ENCODE measurements around the gene TLR10. TPM values are rescaled to one million over a fixed set of nuclear protein-coding genes. Genes with fewer than 3 reads are reported as not detected.
"Not testable (repeated sequence)": the region's sequence is repeated elsewhere in the genome, so short reads cannot be mapped to it uniquely, and the experiment has no call there.

Gene TLR10
- total RNA-seq, 1 donor from 2014 or later, result not detected

GRCh38 chr4:38774181-38774955, 8.4 kb downstream of the TLR10 start:
- ATAC-seq (ENCODE audit: poor library complexity), result no peak
- intact Hi-C loops (cut with DNase I), result no loop called here
- DNase-seq, result no peak

GRCh38 chr4:38770281-38770680, 12.5 kb downstream of the TLR10 start:
- ATAC-seq (ENCODE audit: poor library complexity); intact Hi-C loops (cut with DNase I): not testable (repeated sequence)

GRCh38 chr4:38769857-38770256, 12.9 kb downstream of the TLR10 start:
- DNase-seq, result no peak
- intact Hi-C loops (cut with DNase I), result no loop called here
- no peak for ATAC-seq (ENCODE audit: poor library complexity)

More at GRCh38 chr4:38770281-38770680, 12.5 kb downstream of the TLR10 start:
- DNase-seq, result not testable (repeated sequence)

DNA sequence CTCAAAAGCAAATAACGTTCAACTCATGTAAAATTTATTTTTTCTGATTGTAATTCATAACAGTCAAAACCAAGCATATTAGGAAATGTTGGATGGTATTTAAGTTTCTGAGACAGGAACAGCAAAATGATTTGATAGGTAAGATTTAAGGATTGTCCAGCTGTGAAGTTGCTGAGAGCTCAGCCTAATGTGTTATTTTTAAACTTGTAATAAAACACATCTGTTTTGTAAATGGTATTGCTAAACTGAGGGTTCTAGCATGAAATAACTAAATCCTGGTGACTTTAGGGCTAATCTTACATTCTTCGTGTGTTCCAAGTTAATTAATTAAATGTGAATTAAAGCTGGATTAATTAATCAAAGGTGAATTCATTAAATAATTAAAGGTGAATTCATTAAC, 13.3 kb downstream of the TLR10 start:
- intact Hi-C loops (cut with DNase I), result no loop called here
- DNase-seq (no peak), ATAC-seq (ENCODE audit: poor library complexity) (peak; percentile 56)

DNA sequence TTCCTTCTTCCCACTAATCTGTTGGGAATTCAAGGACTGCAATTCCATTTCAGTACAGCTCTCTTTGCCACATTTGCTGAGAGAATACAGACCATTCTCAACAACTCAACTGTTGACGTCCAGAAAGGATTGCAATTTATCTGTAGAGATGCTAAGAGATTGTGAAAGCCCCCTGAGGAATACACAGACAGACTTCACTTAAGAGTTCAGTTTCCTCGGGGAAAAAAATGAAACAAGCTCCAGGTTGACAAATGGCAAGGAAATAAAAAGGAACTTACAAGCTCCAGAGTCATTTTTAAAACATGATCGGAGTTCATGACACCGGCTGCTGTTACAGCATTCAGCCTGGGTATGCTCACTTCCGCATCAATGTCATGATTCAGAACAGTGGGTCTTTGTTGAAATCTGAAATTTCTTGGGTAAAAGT, 13.8 kb downstream of the TLR10 start:
- peak; percentile 71 for ATAC-seq (ENCODE audit: poor library complexity)
- intact Hi-C loops (cut with DNase I), result no loop called here
- no peak for DNase-seq

DNA sequence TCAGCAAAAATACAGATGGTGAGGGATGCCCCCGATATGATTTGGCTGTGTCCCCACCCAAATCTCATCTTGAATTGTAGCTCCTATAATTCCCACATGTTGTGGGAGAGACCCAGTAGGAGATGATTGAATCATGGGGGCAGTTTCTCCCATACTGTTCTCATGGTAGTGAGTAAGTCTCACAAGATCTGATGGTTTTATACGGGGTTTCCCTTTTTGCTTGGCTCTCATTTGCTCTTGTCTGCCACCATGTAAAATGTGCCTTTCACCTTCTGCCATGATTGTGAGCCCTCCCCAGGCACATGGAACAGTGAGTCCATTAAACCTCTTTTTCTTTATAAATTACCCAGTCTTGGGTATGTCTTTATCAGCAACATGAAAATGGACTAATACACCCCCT, 15.8 kb downstream of the TLR10 start:
- ATAC-seq (ENCODE audit: poor library complexity); intact Hi-C loops (cut with DNase I); DNase-seq: not testable (repeated sequence)

GRCh38 chr4:38765382-38765781, 17.4 kb downstream of the TLR10 start:
- intact Hi-C loops (cut with DNase I), result no loop called here

DNA sequence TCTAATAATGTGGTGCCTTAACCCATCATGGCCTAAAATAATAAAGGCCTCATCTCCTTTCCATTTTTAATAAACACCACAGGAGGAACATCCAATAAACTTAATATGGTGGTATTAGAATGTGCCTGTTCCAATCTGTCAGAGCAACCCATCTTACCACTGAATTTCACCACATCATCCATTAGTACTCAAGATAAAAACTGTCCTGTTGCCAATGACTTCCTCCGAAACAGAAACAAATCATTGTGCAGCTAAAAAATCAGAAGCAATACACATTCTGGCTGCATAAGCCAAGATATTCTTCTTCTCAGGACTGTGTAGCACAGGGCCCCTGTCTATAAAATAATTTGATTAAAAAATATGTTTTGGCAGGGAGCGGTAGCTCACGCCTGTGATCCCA, 18.5 kb downstream of the TLR10 start:
- no peak for ATAC-seq (ENCODE audit: poor library complexity)
- no peak for DNase-seq
- intact Hi-C loops (cut with DNase I), result loop anchor here (5.0 kb wide), 1 partner anchor 93 kb away; the partner anchor contains the start of gene TLR6

More at GRCh38 chr4:38765382-38765781, 17.4 kb downstream of the TLR10 start:
- DNase-seq (no peak), ATAC-seq (ENCODE audit: poor library complexity) (no peak)

- DNase-seq, result no peak
- no peak for ATAC-seq (ENCODE audit: poor library complexity)
- intact Hi-C loops (cut with DNase I), result loop anchor here (5.0 kb wide), 1 partner anchor 95 kb away; the partner anchor contains the start of gene TLR6
Observed at GRCh38 chr4:38762560-38762959, 20.2 kb downstream of the TLR10 start.

- DNase-seq, result no peak
- intact Hi-C loops (cut with DNase I), result loop anchor here (5.0 to 10.0 kb wide), 2 partner anchors 98 to 375 kb away; partner anchors contain the start of gene TLR6
- ATAC-seq (ENCODE audit: poor library complexity), result no peak
Observed at GRCh38 chr4:38759790-38760122, 23.0 kb downstream of the TLR10 start.

DNA sequence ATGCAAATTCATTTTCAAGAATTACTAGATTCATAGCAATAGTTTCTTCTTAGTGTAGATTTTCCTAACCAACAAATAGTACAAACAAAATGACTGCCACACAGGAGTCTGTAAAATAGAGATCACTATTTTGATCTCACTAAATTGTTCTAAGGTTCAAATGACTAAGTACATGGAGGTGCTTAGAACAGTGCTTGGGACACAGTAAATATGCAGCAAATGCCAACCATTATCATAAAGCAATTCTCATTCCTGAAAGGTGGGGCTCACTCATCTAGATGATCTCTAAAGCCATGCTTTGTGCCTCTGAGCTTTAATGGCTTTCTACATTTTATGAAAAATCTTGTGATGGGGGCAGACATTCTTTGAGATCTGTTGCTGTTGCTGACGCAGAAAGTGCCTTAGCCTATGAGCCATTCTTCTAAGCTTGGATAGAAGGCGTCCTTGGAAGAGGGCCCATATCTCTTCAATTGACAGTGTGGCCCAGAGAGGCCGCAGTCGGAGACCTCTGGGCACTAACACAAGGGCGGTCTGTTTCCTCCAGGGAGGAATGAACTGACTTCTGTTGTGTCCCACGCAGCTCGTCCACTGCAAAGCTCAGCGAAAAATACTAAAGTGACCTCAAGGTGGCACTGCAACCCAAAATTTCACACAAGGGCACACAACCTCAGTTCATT, 23.5 kb downstream of the TLR10 start:
- ATAC-seq (ENCODE audit: poor library complexity) (peak; percentile 82), DNase-seq (peak; percentile 53)
- intact Hi-C loops (cut with DNase I), result loop anchor here (10.0 kb wide), 1 partner anchor 376 kb away; no protein-coding TSS in a partner anchor

DNA sequence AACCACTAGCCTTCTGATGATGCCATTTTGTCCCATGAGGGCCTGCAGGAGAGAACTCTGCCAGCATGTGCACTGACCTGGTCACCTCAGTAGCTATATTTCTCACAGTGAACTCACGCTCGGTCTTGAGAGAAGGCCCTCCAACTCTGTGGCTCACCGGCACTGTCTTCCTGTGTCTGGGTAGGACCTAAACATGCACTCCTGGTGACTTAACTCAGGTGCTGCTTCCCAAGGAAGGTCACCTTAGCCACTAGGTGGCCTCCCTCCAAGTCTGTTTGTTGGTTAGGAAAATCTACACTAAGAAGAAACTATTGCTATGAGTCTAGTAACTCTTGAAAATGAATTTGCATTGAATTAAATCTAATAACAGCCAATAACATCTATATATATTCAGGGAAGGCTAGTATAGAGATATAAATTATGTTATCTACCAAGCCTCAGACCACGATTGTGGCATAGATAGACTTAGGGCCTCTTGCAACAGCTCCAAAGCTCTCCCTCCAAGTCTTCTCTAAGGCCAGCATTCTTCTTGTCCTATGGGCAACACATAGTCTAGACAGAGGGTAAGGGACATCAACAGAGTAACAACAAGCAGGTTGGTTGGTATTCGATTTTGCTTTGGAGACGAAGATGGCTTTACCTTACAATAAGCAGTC, 24.7 kb downstream of the TLR10 start:
- intact Hi-C loops (cut with DNase I), result loop anchor here (10.0 kb wide), 1 partner anchor 377 kb away; no protein-coding TSS in a partner anchor
- ATAC-seq (ENCODE audit: poor library complexity) (no peak), DNase-seq (no peak)

GRCh38 chr4:38752941-38753806, 29.6 kb downstream of the TLR10 start:
- peak; percentile 93 for ATAC-seq (ENCODE audit: poor library complexity)
- intact Hi-C loops (cut with DNase I), result loop anchor here (10.0 kb wide), 1 partner anchor 382 kb away; no protein-coding TSS in a partner anchor

DNA sequence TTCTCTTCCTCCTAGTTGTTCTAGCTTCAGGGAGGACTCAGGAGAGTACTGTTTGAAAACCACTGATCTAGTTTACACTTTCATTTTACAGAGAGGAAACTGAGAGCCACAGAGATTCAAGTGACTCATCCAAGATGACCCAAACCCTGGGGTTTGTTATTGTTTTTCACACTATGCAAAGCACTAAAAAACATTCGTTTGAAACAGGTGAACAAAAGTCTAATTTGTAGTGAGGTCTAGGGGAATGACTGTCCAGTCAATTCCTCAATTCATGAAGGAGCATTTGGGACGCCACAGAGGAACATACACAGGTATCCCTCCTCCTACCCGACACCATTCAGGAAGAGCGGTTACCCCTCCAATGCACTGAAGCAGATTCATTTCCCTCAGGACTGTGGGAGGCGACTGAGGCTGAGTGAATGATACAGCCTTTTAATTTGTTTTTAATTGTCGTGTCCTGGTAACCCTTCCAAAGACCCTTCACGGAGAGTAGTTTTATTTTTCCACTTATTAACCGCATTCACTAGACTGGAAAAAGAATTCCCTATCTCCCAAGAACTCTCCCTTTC, 30.3 kb downstream of the TLR10 start:
- intact Hi-C loops (cut with DNase I), result loop anchor here (10.0 kb wide), 1 partner anchor 382 kb away; no protein-coding TSS in a partner anchor
- no peak for DNase-seq
- peak; percentile 34 for ATAC-seq (ENCODE audit: poor library complexity)

More at GRCh38 chr4:38752941-38753806, 29.6 kb downstream of the TLR10 start:
- DNase-seq, result peak; percentile 84

DNA sequence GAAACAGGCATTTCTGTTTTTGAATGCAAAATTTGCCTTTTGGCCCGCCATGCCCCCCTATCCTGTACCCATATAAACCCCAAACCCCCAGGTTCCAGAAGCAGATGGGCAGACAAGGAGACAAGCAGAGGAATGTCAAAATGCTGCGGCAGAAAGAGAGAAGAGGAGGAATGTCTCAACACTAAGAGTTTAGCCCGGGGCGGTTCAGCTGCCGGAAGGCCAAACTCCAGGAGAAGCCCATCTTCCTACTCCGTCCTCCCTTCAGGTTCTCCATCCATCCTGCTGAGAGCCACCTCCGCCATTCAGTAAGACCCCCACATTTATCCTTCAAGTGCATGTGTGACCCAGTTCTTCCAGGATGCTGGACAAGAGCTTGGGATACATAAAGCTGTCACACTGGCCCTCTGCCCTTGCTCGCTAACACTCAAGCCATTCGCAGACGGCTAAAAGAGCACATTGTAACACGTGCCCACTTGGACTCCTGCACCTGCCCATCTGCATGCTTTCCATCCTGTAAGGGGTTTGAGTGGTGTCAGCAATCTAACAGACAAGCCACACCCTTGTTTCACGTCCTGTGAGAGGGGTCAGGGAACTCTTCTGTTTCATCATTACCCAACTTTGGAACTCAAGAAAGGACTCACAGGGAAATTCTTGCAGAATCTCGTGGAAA, 31.3 kb downstream of the TLR10 start:
- DNase-seq, result no peak
- intact Hi-C loops (cut with DNase I), result loop anchor here (10.0 kb wide), 1 partner anchor 383 kb away; no protein-coding TSS in a partner anchor
- no peak for ATAC-seq (ENCODE audit: poor library complexity)

DNA sequence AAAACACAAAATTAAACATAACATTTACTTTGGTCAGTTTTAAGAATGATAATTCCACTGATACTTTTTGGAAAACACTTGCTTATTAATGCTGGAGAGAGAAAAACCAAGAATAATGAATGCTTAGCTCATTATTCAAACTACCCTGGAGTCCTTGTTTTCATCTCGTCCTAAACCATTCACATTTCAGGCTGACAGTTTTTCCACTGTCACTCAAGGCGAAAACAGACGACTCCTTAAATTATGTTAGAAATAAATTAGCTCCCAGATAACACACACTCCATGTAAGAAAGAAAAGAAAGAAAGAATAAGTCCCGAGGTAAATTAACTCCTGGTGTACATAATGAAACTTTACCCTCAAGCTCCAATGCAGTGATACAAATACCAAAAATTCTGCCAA, 33.5 kb downstream of the TLR10 start:
- intact Hi-C loops (cut with DNase I), result no loop called here
- ATAC-seq (ENCODE audit: poor library complexity), result no peak
- no peak for DNase-seq

- ATAC-seq (ENCODE audit: poor library complexity) (no peak), DNase-seq (no peak)
- intact Hi-C loops (cut with DNase I), result no loop called here
Observed at GRCh38 chr4:38747629-38748028, 35.2 kb downstream of the TLR10 start.

Measured in Right ventricle myocardium superior (tissue), 1 donor.